ENCODE results near the gene DAG1. TPM values are rescaled to one million over a fixed set of nuclear protein-coding genes. Genes with fewer than 3 reads are reported as not detected.

The DAG1 gene
- total RNA-seq (15.7 TPM), polyA plus RNA-seq (1 to 10 TPM; 3.2 to 7.0 (median 3.9) TPM)

- H3K9me3 Mint-ChIP-seq = no peaks in the 10 kb centered on the region
- H3K27me3 ChIP-seq (ENCODE audit: control insufficient read depth, insufficient read depth, low read length) = no peaks in the 10 kb centered on the region
- H3K36me3 Mint-ChIP-seq = no peaks in the 10 kb centered on the region
- H3K4me1 Mint-ChIP-seq = peaks cover 7 to 27% (median 20%) of the 10 kb centered on the region in 4 donors
- peak; percentile 93 to 97 (median 94) for DNase-seq
- peaks cover 22% of the 10 kb centered on the region for H3K4me1 ChIP-seq (ENCODE audit: control insufficient read depth, insufficient read depth, low read length, poor library complexity, severe bottlenecking)
- peak within 1 kb of the TSS; percentile 88 to 98 (median 96) for H3K27ac Mint-ChIP-seq
- peak within 1 kb of the TSS; percentile 89 for H3K27ac ChIP-seq (ENCODE audit: insufficient read depth, low read length, poor library complexity, severe bottlenecking)
- peak; percentile 89 to 90 for ATAC-seq (ENCODE audit: low read depth in 2 of 2)
- no peaks in the 10 kb centered on the region for H3K27me3 Mint-ChIP-seq
- H3K4me3 Mint-ChIP-seq = peak within 1 kb of the TSS; percentile 92 to 99 (median 94)
- peak within 1 kb of the TSS; percentile 96 for H3K4me3 ChIP-seq (ENCODE audit: low read depth, low read length)
- no peaks in the 10 kb centered on the region for H3K36me3 ChIP-seq (ENCODE audit: control insufficient read depth, insufficient read depth, low read length)
- H3K9me3 ChIP-seq (ENCODE audit: control insufficient read depth in 2 of 2, low read length in 2 of 2) = no peaks in the 10 kb centered on the region
These were observed at the start of gene DAG1 for GRCh38 chr3:49469936-49470713. DAG1 (plus strand) TSS chr3:49470267; CDS start chr3:49510535, 40,268 bp downstream.

- Mint-ChIP-seq H3K4me3 (peak overlapping the region in 1 of 4 donors; percentile 79), H3K4me1 (peaks cover 0 to 56% (median 24%) of the 10 kb centered on the region in 4 donors), H3K27me3 (no peaks in the 10 kb centered on the region), H3K9me3 (no peaks in the 10 kb centered on the region), H3K36me3 (peaks cover 14% of the 10 kb centered on the region), H3K27ac (peak overlapping the region in 1 of 3 donors; percentile 20)
- Histone ChIP-seq H3K36me3 (ENCODE audit: control insufficient read depth, insufficient read depth, low read length) (peaks cover 14% of the 10 kb centered on the region), H3K27me3 (ENCODE audit: control insufficient read depth, insufficient read depth, low read length) (no peaks in the 10 kb centered on the region), H3K4me1 (ENCODE audit: control insufficient read depth, insufficient read depth, low read length, poor library complexity, severe bottlenecking) (peaks cover 18% of the 10 kb centered on the region), H3K4me3 (ENCODE audit: low read depth, low read length) (no peak overlapping the region), H3K9me3 (ENCODE audit: control insufficient read depth in 2 of 2, low read length in 2 of 2) (no peaks in the 10 kb centered on the region), H3K27ac (ENCODE audit: insufficient read depth, low read length, poor library complexity, severe bottlenecking) (no peak overlapping the region)
- no peak for DNase-seq
- ATAC-seq (ENCODE audit: low read depth in 2 of 2) = no peak
These were observed 48.1 kb upstream of the DAG1 start for GRCh38 chr3:49421890-49422378.

- H3K4me3 ChIP-seq (ENCODE audit: low read depth, low read length) = no peak within 1 kb of the TSS
- DNase-seq (no peak), ATAC-seq (ENCODE audit: low read depth in 2 of 2) (no peak)
- Mint-ChIP-seq H3K27me3 (no peaks in the 10 kb centered on the region), H3K4me3 (peak within 1 kb of the TSS in 2 of 4 donors; percentile 4 to 79), H3K9me3 (no peaks in the 10 kb centered on the region), H3K36me3 (peaks cover 14% of the 10 kb centered on the region), H3K27ac (peak within 1 kb of the TSS; percentile 20 to 75 (median 63)), H3K4me1 (peaks cover 0 to 50% (median 21%) of the 10 kb centered on the region in 4 donors)
- H3K27me3 ChIP-seq (ENCODE audit: control insufficient read depth, insufficient read depth, low read length) = no peaks in the 10 kb centered on the region
- H3K36me3 ChIP-seq (ENCODE audit: control insufficient read depth, insufficient read depth, low read length) = peaks cover 14% of the 10 kb centered on the region
- peaks cover 11% of the 10 kb centered on the region for H3K4me1 ChIP-seq (ENCODE audit: control insufficient read depth, insufficient read depth, low read length, poor library complexity, severe bottlenecking)
- no peak within 1 kb of the TSS for H3K27ac ChIP-seq (ENCODE audit: insufficient read depth, low read length, poor library complexity, severe bottlenecking)
- no peaks in the 10 kb centered on the region for H3K9me3 ChIP-seq (ENCODE audit: control insufficient read depth in 2 of 2, low read length in 2 of 2)
These were observed 47.5 kb upstream of the DAG1 start, which contains the start of gene AMT for GRCh38 chr3:49422379-49423248. AMT (minus strand) TSS chr3:49422473; CDS start chr3:49422450, 23 bp downstream.

GRCh38 chr3:49424816-49425215 lies 45.3 kb upstream of the DAG1 start:
- DNase-seq (no peak), ATAC-seq (ENCODE audit: low read depth in 2 of 2) (no peak)
- no peak overlapping the region for H3K4me3 ChIP-seq (ENCODE audit: low read depth, low read length)
- no peaks in the 10 kb centered on the region for H3K9me3 ChIP-seq (ENCODE audit: control insufficient read depth in 2 of 2, low read length in 2 of 2)
- H3K36me3 Mint-ChIP-seq = peaks cover 14% of the 10 kb centered on the region
- peaks cover 0 to 49% (median 24%) of the 10 kb centered on the region in 4 donors for H3K4me1 Mint-ChIP-seq
- H3K27me3 ChIP-seq (ENCODE audit: control insufficient read depth, insufficient read depth, low read length) = no peaks in the 10 kb centered on the region
- no peak overlapping the region for H3K27ac ChIP-seq (ENCODE audit: insufficient read depth, low read length, poor library complexity, severe bottlenecking)
- peak overlapping the region in 2 of 4 donors; percentile 7 to 50 for H3K4me3 Mint-ChIP-seq
- H3K27me3 Mint-ChIP-seq = no peaks in the 10 kb centered on the region
- peaks cover 11% of the 10 kb centered on the region for H3K36me3 ChIP-seq (ENCODE audit: control insufficient read depth, insufficient read depth, low read length)
- no peaks in the 10 kb centered on the region for H3K9me3 Mint-ChIP-seq
- H3K27ac Mint-ChIP-seq = peak overlapping the region in 1 of 3 donors; percentile 82
- peaks cover 5% of the 10 kb centered on the region for H3K4me1 ChIP-seq (ENCODE audit: control insufficient read depth, insufficient read depth, low read length, poor library complexity, severe bottlenecking)

- Mint-ChIP-seq H3K36me3 (peaks cover 11% of the 10 kb centered on the region), H3K4me3 (peak overlapping the region; percentile 47 to 95 (median 94)), H3K27me3 (no peaks in the 10 kb centered on the region), H3K9me3 (no peaks in the 10 kb centered on the region), H3K27ac (peak overlapping the region in 1 of 3 donors; percentile 43), H3K4me1 (peaks cover 0 to 43% (median 24%) of the 10 kb centered on the region in 4 donors)
- no peaks in the 10 kb centered on the region for H3K27me3 ChIP-seq (ENCODE audit: control insufficient read depth, insufficient read depth, low read length)
- H3K9me3 ChIP-seq (ENCODE audit: control insufficient read depth in 2 of 2, low read length in 2 of 2) = no peaks in the 10 kb centered on the region
- peaks cover 11% of the 10 kb centered on the region for H3K36me3 ChIP-seq (ENCODE audit: control insufficient read depth, insufficient read depth, low read length)
- DNase-seq (no peak), ATAC-seq (ENCODE audit: low read depth in 2 of 2) (no peak)
- no peak overlapping the region for H3K27ac ChIP-seq (ENCODE audit: insufficient read depth, low read length, poor library complexity, severe bottlenecking)
- H3K4me1 ChIP-seq (ENCODE audit: control insufficient read depth, insufficient read depth, low read length, poor library complexity, severe bottlenecking) = peaks cover 8% of the 10 kb centered on the region
- no peak overlapping the region for H3K4me3 ChIP-seq (ENCODE audit: low read depth, low read length)
These were observed 42.5 kb upstream of the DAG1 start for GRCh38 chr3:49427586-49427985.

GRCh38 chr3:49428752-49429080 lies 41.4 kb upstream of the DAG1 start:
- DNase-seq = peak in 1 of 3 donors; percentile 53
- peaks cover 7% of the 10 kb centered on the region for H3K36me3 Mint-ChIP-seq
- peak overlapping the region; percentile 81 for H3K4me3 ChIP-seq (ENCODE audit: low read depth, low read length)
- peak overlapping the region in 2 of 3 donors; percentile 94 to 96 for H3K27ac Mint-ChIP-seq
- H3K27ac ChIP-seq (ENCODE audit: insufficient read depth, low read length, poor library complexity, severe bottlenecking) = peak overlapping the region; percentile 85
- peaks cover 11% of the 10 kb centered on the region for H3K36me3 ChIP-seq (ENCODE audit: control insufficient read depth, insufficient read depth, low read length)
- peaks cover 8% of the 10 kb centered on the region for H3K4me1 ChIP-seq (ENCODE audit: control insufficient read depth, insufficient read depth, low read length, poor library complexity, severe bottlenecking)
- ATAC-seq (ENCODE audit: low read depth in 2 of 2) = peak in 1 of 2 donors; percentile 9
- H3K4me3 Mint-ChIP-seq = peak overlapping the region; percentile 93 to 99 (median 95)
- H3K9me3 Mint-ChIP-seq = no peaks in the 10 kb centered on the region
- no peaks in the 10 kb centered on the region for H3K27me3 ChIP-seq (ENCODE audit: control insufficient read depth, insufficient read depth, low read length)
- no peaks in the 10 kb centered on the region for H3K9me3 ChIP-seq (ENCODE audit: control insufficient read depth in 2 of 2, low read length in 2 of 2)
- peaks cover 0 to 35% (median 24%) of the 10 kb centered on the region in 4 donors for H3K4me1 Mint-ChIP-seq
- no peaks in the 10 kb centered on the region for H3K27me3 Mint-ChIP-seq

- no peak for ATAC-seq (ENCODE audit: low read depth in 2 of 2)
- no peaks in the 10 kb centered on the region for H3K27me3 Mint-ChIP-seq
- H3K9me3 Mint-ChIP-seq = no peaks in the 10 kb centered on the region
- Histone ChIP-seq H3K4me3 (ENCODE audit: low read depth, low read length) (no peak overlapping the region), H3K27ac (ENCODE audit: insufficient read depth, low read length, poor library complexity, severe bottlenecking) (no peak overlapping the region), H3K36me3 (ENCODE audit: control insufficient read depth, insufficient read depth, low read length) (no peaks in the 10 kb centered on the region), H3K9me3 (ENCODE audit: control insufficient read depth in 2 of 2, low read length in 2 of 2) (no peaks in the 10 kb centered on the region), H3K27me3 (ENCODE audit: control insufficient read depth, insufficient read depth, low read length) (no peaks in the 10 kb centered on the region), H3K4me1 (ENCODE audit: control insufficient read depth, insufficient read depth, low read length, poor library complexity, severe bottlenecking) (peaks cover 4% of the 10 kb centered on the region)
- H3K36me3 Mint-ChIP-seq = no peaks in the 10 kb centered on the region
- peak overlapping the region in 1 of 3 donors; percentile 69 for H3K27ac Mint-ChIP-seq
- no peak overlapping the region for H3K4me3 Mint-ChIP-seq
- peaks cover 0 to 9% (median 4%) of the 10 kb centered on the region in 4 donors for H3K4me1 Mint-ChIP-seq
- no peak for DNase-seq
These were observed 35.3 kb upstream of the DAG1 start for GRCh38 chr3:49434731-49435130.

All from CD4-positive, CD25-positive, alpha-beta regulatory T cell (primary cell).